H1 (cell line): ENCODE data around the gene CBLC. TPM values are rescaled to one million over a fixed set of nuclear protein-coding genes. Genes with fewer than 3 reads are reported as not detected.
A peak's percentile ranks its signal among the peaks of the same experiment; 100 is the strongest.

Experiments
- CTCF ChIA-PET: fragments of 300-600 bp; sonication (Branson Sonifier 250); formaldehyde crosslinking; loops from one replicate; lab custom pipeline; 2021; ENCODE audit not compliant: partially characterized antibody; lab: Charles Lee
- POLR2A ChIA-PET: fragments of 300-600 bp; sonication (Branson Sonifier 250); formaldehyde crosslinking; loops from one replicate; lab custom pipeline; 2021; ENCODE audit warnings: inconsistent platforms; ENCODE audit not compliant: partially characterized antibody; lab: Charles Lee
- DNase-seq, 2 experiments: peaks; one replicate each; pipeline versions ENCODE4 v3.0.0 to v3.0.0-alpha.2; 2010 to 2022; ENCODE audit warnings: low spot score in 2 of 2, low read depth in 1 of 2, mixed read lengths in 1 of 2
- FAIRE-seq: peaks from 2 replicates; lab custom pipeline; 2011; peaks lifted over from hg19 to GRCh38; lab: Jason Lieb, UNC
- H2AFZ ChIP-seq: 2 replicates; pipeline ENCODE4 v1.8.1; 2012; ENCODE audit warnings: low read length, inconsistent platforms
- H2AK5ac ChIP-seq: 2 replicates; pipeline ENCODE4 v1.6.1; 2013; ENCODE audit warnings: low read depth, low read length
- H2BK120ac ChIP-seq: replicated peaks from 2 replicates; pipeline ENCODE3; 2013; ENCODE audit warnings: low read depth, low read length, inconsistent platforms
- H2BK12ac ChIP-seq: 2 replicates; pipeline ENCODE4 v1.6.1; 2013; ENCODE audit warnings: low read depth, low read length
- H2BK15ac ChIP-seq: 2 replicates; pipeline ENCODE4 v1.6.1; 2013; ENCODE audit warnings: low read length
- H2BK20ac ChIP-seq: 2 replicates; pipeline ENCODE4 v1.6.1; 2013; ENCODE audit warnings: low read length
- H2BK5ac ChIP-seq: 2 replicates; pipeline ENCODE4 v1.6.1; 2013; ENCODE audit warnings: low read depth, low read length
- H3K14ac ChIP-seq: 2 replicates; pipeline ENCODE4 v1.6.1; 2013; ENCODE audit warnings: inconsistent platforms; ENCODE audit not compliant: insufficient read length
- H3K18ac ChIP-seq: 2 replicates; pipeline ENCODE4 v1.6.1; 2013; ENCODE audit warnings: low read length; ENCODE audit errors: extremely low read depth
- H3K23ac ChIP-seq: 2 replicates; pipeline ENCODE4 v1.6.1; 2013; ENCODE audit warnings: inconsistent platforms; ENCODE audit not compliant: insufficient read length
- H3K23me2 ChIP-seq: 2 replicates; pipeline ENCODE4 v1.6.1; 2013; ENCODE audit warnings: low read depth, low read length
- H3K27ac ChIP-seq: 2 replicates; pipeline ENCODE4 v1.6.1; 2011; ENCODE audit warnings: low read depth, low read length, inconsistent platforms
- H3K27me3 ChIP-seq, 4 experiments: replicated peaks in 1 of 4; 1 replicate in 1 of 4; 2 replicates in 3 of 4; pipeline versions ENCODE4 v1.6.1 to v1.8.1; 2011 to 2013; ENCODE audit warnings: low read length in 3 of 4, mild to moderate bottlenecking in 3 of 4, inconsistent platforms in 2 of 4, mixed read lengths in 2 of 4, moderate library complexity in 1 of 4; ENCODE audit not compliant: control insufficient read depth in 3 of 4, insufficient read depth in 3 of 4; ENCODE audit errors: extremely low read depth in 1 of 4
- H3K36me3 ChIP-seq, 4 experiments: 2 replicates each; pipeline versions ENCODE4 v1.6.1 to v1.8.1; 2011 to 2013; ENCODE audit warnings: mild to moderate bottlenecking in 4 of 4, low read length in 3 of 4, moderate library complexity in 2 of 4, control low read depth in 1 of 4, inconsistent platforms in 1 of 4; ENCODE audit not compliant: insufficient read depth in 4 of 4, control insufficient read depth in 2 of 4
- H3K4ac ChIP-seq: replicated peaks from 2 replicates; pipeline ENCODE3; 2013; ENCODE audit warnings: low read length, low read depth, mixed read lengths, inconsistent platforms; ENCODE audit not compliant: insufficient read length
- H3K4me1 ChIP-seq, 4 experiments: replicated peaks in 1 of 4; 1 replicate in 1 of 4; 2 replicates in 3 of 4; pipeline versions ENCODE4 v1.6.1 to v1.8.1; 2011 to 2013; ENCODE audit warnings: low read length in 3 of 4, inconsistent platforms in 2 of 4, mixed read lengths in 1 of 4; ENCODE audit not compliant: insufficient read depth in 4 of 4, control insufficient read depth in 3 of 4
- H3K4me2 ChIP-seq, 2 experiments: 2 replicates each; pipeline versions ENCODE4 v1.6.1 to v1.8.1; 2011 to 2013; ENCODE audit warnings: low read depth in 2 of 2, low read length in 2 of 2, control low read depth in 1 of 2, inconsistent platforms in 1 of 2, mild to moderate bottlenecking in 1 of 2; ENCODE audit not compliant: insufficient read depth in 1 of 2
- H3K4me3 ChIP-seq, 4 experiments: fragments of 200-600, 300-600 bp in 1 of 4; sonication (generic), shearing (Covaris generic), sonication (Bioruptor Twin) in 1 of 4; 2 replicates each; pipeline versions ENCODE4 v1.5.1 to v1.8.1; 2011 to 2016; ENCODE audit warnings: low read length in 4 of 4, low read depth in 3 of 4, control low read depth in 2 of 4, inconsistent platforms in 2 of 4, mild to moderate bottlenecking in 2 of 4, mixed read lengths in 1 of 4, moderate library complexity in 1 of 4; ENCODE audit not compliant: insufficient read depth in 2 of 4; ENCODE audit errors: extremely low read depth in 1 of 4
- H3K56ac ChIP-seq: replicated peaks from 2 replicates; pipeline ENCODE3; 2013; ENCODE audit warnings: low read depth, mild to moderate bottlenecking, mixed read lengths, low read length, inconsistent platforms; ENCODE audit not compliant: insufficient read length
- H3K79me1 ChIP-seq: 2 replicates; pipeline ENCODE4 v1.6.1; 2013; ENCODE audit warnings: low read depth, low read length, control low read depth
- H3K79me2 ChIP-seq, 2 experiments: 2 replicates each; pipeline versions ENCODE4 v1.6.1 to v1.8.1; 2012 to 2013; ENCODE audit warnings: low read length in 2 of 2, mild to moderate bottlenecking in 2 of 2, inconsistent platforms in 1 of 2; ENCODE audit not compliant: insufficient read depth in 2 of 2, control insufficient read depth in 1 of 2
- H3K9ac ChIP-seq, 4 experiments: replicated peaks in 1 of 4; 1 replicate in 1 of 4; 2 replicates in 3 of 4; pipeline versions ENCODE4 v1.6.1 to v1.8.1; 2011 to 2013; ENCODE audit warnings: low read depth in 3 of 4, low read length in 3 of 4, control low read depth in 2 of 4, mild to moderate bottlenecking in 2 of 4, moderate library complexity in 2 of 4, inconsistent platforms in 1 of 4; ENCODE audit errors: extremely low read depth in 1 of 4
- H3K9me3 ChIP-seq, 2 experiments: 2 replicates each; pipeline versions ENCODE4 v1.6.1 to v1.8.1; 2012 to 2013; ENCODE audit warnings: mild to moderate bottlenecking in 2 of 2, moderate library complexity in 2 of 2, control low read depth in 1 of 2, inconsistent platforms in 1 of 2, low read depth in 1 of 2, low read length in 1 of 2, mixed read lengths in 1 of 2; ENCODE audit not compliant: insufficient read depth in 2 of 2
- H4K20me1 ChIP-seq, 2 experiments: replicated peaks in 1 of 2; 2 replicates each; pipeline versions ENCODE3 to v1.8.1; 2011 to 2013; ENCODE audit warnings: inconsistent platforms in 2 of 2, low read length in 2 of 2, mild to moderate bottlenecking in 1 of 2; ENCODE audit not compliant: insufficient read depth in 2 of 2, control insufficient read depth in 1 of 2
- H4K5ac ChIP-seq: 2 replicates; pipeline ENCODE4 v1.6.1; 2013; ENCODE audit warnings: low read length, low read depth, mixed read lengths, inconsistent platforms; ENCODE audit not compliant: insufficient read length
- H4K8ac ChIP-seq: 2 replicates; pipeline ENCODE4 v1.8.0; 2013; ENCODE audit warnings: mild to moderate bottlenecking, moderate library complexity, low read length, inconsistent platforms; ENCODE audit not compliant: insufficient read depth; ENCODE audit errors: extremely low read depth
- H4K91ac ChIP-seq: replicated peaks from 2 replicates; pipeline ENCODE3; 2013; ENCODE audit warnings: low read length, mixed read lengths, inconsistent platforms; ENCODE audit not compliant: insufficient read length
- ATF2 ChIP-seq: IDR thresholded peaks from 2 replicates; pipeline ENCODE4 v1.6.1; 2012; ENCODE audit warnings: low read length, inconsistent platforms
- EZH2 ChIP-seq: fragments of 200-600 bp; sonication (generic); IDR thresholded peaks from 2 replicates; pipeline ENCODE4 v1.7.1; 2012; ENCODE audit warnings: low read depth, mild to moderate bottlenecking, moderate library complexity, low read length, inconsistent platforms; ENCODE audit not compliant: severe bottlenecking
- GABPA ChIP-seq: IDR thresholded peaks from 2 replicates; pipeline ENCODE4 v1.6.1; 2011; ENCODE audit warnings: mild to moderate bottlenecking, low read length, moderate library complexity, borderline replicate concordance; ENCODE audit not compliant: insufficient read depth
- HDAC6 ChIP-seq: IDR thresholded peaks from one replicate; pipeline ENCODE4 v1.7.1; 2012; ENCODE audit warnings: low read depth, mild to moderate bottlenecking, inconsistent platforms, low read length, moderate library complexity
- KDM1A ChIP-seq: fragments of 200-600, 300-600 bp; sonication (generic); IDR thresholded peaks from 2 replicates; pipeline ENCODE4 v1.7.1; 2016; ENCODE audit warnings: mild to moderate bottlenecking, low read length, borderline replicate concordance
- KDM5A ChIP-seq: fragments of 200-600 bp; IDR thresholded peaks from 2 replicates; pipeline ENCODE4 v1.7.1; 2012; ENCODE audit warnings: mild to moderate bottlenecking, low read length, inconsistent platforms, mixed read lengths
- POU5F1 ChIP-seq: IDR thresholded peaks from 2 replicates; pipeline ENCODE4 v1.6.1; 2011; ENCODE audit warnings: low read depth, mild to moderate bottlenecking, low read length, moderate library complexity
- RBBP5 ChIP-seq: IDR thresholded peaks from 2 replicates; pipeline ENCODE4 v1.7.1; 2012; ENCODE audit warnings: low read depth, mild to moderate bottlenecking, inconsistent platforms, low read length, moderate library complexity, borderline replicate concordance
- SIRT6 ChIP-seq: IDR thresholded peaks from one replicate; pipeline ENCODE4 v1.7.1; 2012; ENCODE audit warnings: low read length, inconsistent platforms
- WGBS, 2 experiments: shearing (Covaris generic) in 1 of 2; methylation state at CpG; one replicate each; pipeline versions ENCODE4 v1.1.6 to v1.1.7; 2013 to 2015; ENCODE audit warnings: low lambda C conversion rate in 2 of 2, mixed read lengths in 2 of 2, inconsistent platforms in 1 of 2, low coverage in 1 of 2, missing lambda C conversion rate in 1 of 2; ENCODE audit not compliant: insufficient replicate concordance in 2 of 2, insufficient coverage in 1 of 2, insufficient read length in 1 of 2; ENCODE audit errors: extremely low coverage in 1 of 2, missing lambda C conversion rate in 1 of 2; 5-methylcytosine and 5-hydroxymethylcytosine counted together
- polyA plus RNA-seq, 7 experiments: library from polyadenylated mRNA; depleted of rRNA in 3 of 7; stranded (reverse) in 5 of 7; unstranded in 2 of 7; fragments of >200 nt in 5 of 7; fragments of 200-250 nt in 2 of 7; gene quantifications; 1 replicate in 5 of 7; 2 replicates in 1 of 7; 4 replicates in 1 of 7; pipeline versions ENCODE4 v1.2.1 to v1.2.3, GENCODE V29; 2011 to 2013; ENCODE audit warnings: missing spikeins in 2 of 7, mixed read lengths in 2 of 7
- total RNA-seq: library from RNA; stranded (reverse); fragmentation: NEBNext Ultra II Directional; extraction: Animal tissue kit (Norgen Biotek cat#: 25700); gene quantifications from 2 replicates; pipeline ENCODE4 v1.2.1, GENCODE V29; 2021

CBLC gene
- total and polyA plus RNA-seq, 2 of the 8 experiments (the other 6 are each of a cell fraction or from before 2014, with no cell fraction given), result 17.4 to 35.7 TPM

- Histone ChIP-seq H3K14ac (no peak overlapping the region), H3K79me2 (no peaks in the 10 kb centered on the region), H2AFZ (no peak overlapping the region), H3K4ac (no peak overlapping the region), H2BK20ac (0 out of 2 replicates have a peak overlapping the region, but pooled peaks have one; percentile 80), H3K9me3 (no peaks in the 10 kb centered on the region), H3K4me1 (peaks cover 0 to 6% (median 3%) of the 10 kb centered on the region in 4 experiments; a peak in 4 of 7 replicates), H2BK12ac (0 out of 2 replicates have a peak overlapping the region, but pooled peaks have one; percentile 68), H4K5ac (no peak overlapping the region), H2BK5ac (peak overlapping the region; percentile 78; the same call in 1 of the 2 replicates), H3K36me3 (no peaks in the 10 kb centered on the region), H3K56ac (no peak overlapping the region), H4K91ac (peak overlapping the region; percentile 61), H3K79me1 (no peaks in the 10 kb centered on the region), H3K27ac (no peak overlapping the region), H3K18ac (no peak overlapping the region; the same call in 1 of the 2 replicates), H4K20me1 (no peaks in the 10 kb centered on the region), H3K4me2 (no peak overlapping the region), H3K23me2 (peaks cover 7% of the 10 kb centered on the region; the same call in 1 of the 2 replicates), H2BK15ac (no peak overlapping the region), H4K8ac (peak overlapping the region; percentile 62; the same call in 1 of the 2 replicates), H3K4me3 (no peak overlapping the region), H2AK5ac (no peak overlapping the region; the same call in 1 of the 2 replicates), H3K23ac (no peak overlapping the region), H3K27me3 (peaks cover 9 to 24% (median 19%) of the 10 kb centered on the region in 4 experiments), H2BK120ac (no peak overlapping the region), H3K9ac (no peak overlapping the region)
- FAIRE-seq (no peak), DNase-seq (no peak)
- WGBS, 2 experiments, result 90% methylated on average over 18 of the region's 20 CpGs; no CpG with 5 or more reads in 1 of the 2 experiments
- POLR2A ChIA-PET, result interaction anchor here (0.9 kb wide), 1 partner anchor 28 kb away, joined by 5 read pairs; no protein-coding TSS in a partner anchor
- CTCF ChIA-PET, result interaction anchor here (0.6 to 9.4 kb wide), 8 partner anchors 10 to 166 kb away, joined by 3 to 91 read pairs (median 7); partner anchors contain the start of gene NECTIN2
- TF ChIP-seq EZH2 (no peak), ATF2 (no peak), SIRT6 (no peak), KDM5A (no peak), RBBP5 (no peak), HDAC6 (no peak), GABPA (no peak), KDM1A (no peak), POU5F1 (no peak)
Observed at GRCh38 chr19:44742330-44743061, 35.2 kb upstream of the CBLC start.
